Stomach (tissue), 9 donors: ENCODE measurements around the gene PARVB. TPM values are rescaled to one million over a fixed set of nuclear protein-coding genes. Genes with fewer than 3 reads are reported as not detected.

ENCODE experiments used
- DNase-seq, 2 donors: peaks; one replicate each; pipeline versions ENCODE4 v3.0.0 to v3.0.0-alpha.2; 2013 to 2019
- H3K27ac ChIP-seq, 5 donors: fragments of 200-600 bp in 4 of 5; sonication (generic) in 4 of 5; one replicate each; pipeline ENCODE4 v1.5.1; 2013 to 2019; ENCODE audit warnings: mild to moderate bottlenecking in 1 of 5, moderate library complexity in 1 of 5
- H3K27me3 ChIP-seq, 3 donors: fragments of 200-600 bp; sonication (generic); one replicate each; pipeline ENCODE4 v1.5.1; 2017 to 2019; ENCODE audit warnings: mixed run types in 1 of 3
- H3K36me3 ChIP-seq, 4 donors: fragments of 200-600 bp; sonication (generic); 1 replicate in 3 of 4; 2 replicates in 1 of 4; pipeline ENCODE4 v1.5.1; 2016 to 2019
- H3K4me1 ChIP-seq, 4 donors: fragments of 200-600 bp; sonication (generic); one replicate each; pipeline ENCODE4 v1.5.1; 2016 to 2019
- H3K4me3 ChIP-seq, 4 donors: fragments of 200-600 bp; sonication (generic) in 3 of 4; one replicate each; pipeline ENCODE4 v1.5.1; 2016 to 2019; ENCODE audit warnings: mild to moderate bottlenecking in 1 of 4
- H3K9me3 ChIP-seq, 4 donors: fragments of 200-600 bp; sonication (generic); one replicate each; pipeline ENCODE4 v1.5.1; 2016 to 2019
- EP300 ChIP-seq: sonication (generic); formaldehyde crosslinking; IDR thresholded peaks from one replicate; pipeline ENCODE4 v1.6.1; 2017; ENCODE audit warnings: antibody characterized with exemption
- POLR2A ChIP-seq, 4 donors: fragments of 450-650 bp; IDR thresholded peaks; one replicate each; pipeline ENCODE4 v1.6.1; 2016; ENCODE audit warnings: antibody characterized with exemption in 4 of 4, control low read depth in 2 of 4, mild to moderate bottlenecking in 1 of 4, moderate library complexity in 1 of 4
- POLR2AphosphoS5 ChIP-seq, 3 donors: sonication (generic); formaldehyde crosslinking; IDR thresholded peaks; one replicate each; pipeline ENCODE4 v1.6.1; 2016; ENCODE audit warnings: antibody characterized with exemption in 3 of 3
- WGBS, 5 donors: extraction: QIAGEN DNeasy Blood & Tissue Kit in 3 of 5; methylation state at CpG; one replicate each; pipeline versions ENCODE4 v1.1.5 to v1.1.7; 2013 to 2018; 5-methylcytosine and 5-hydroxymethylcytosine counted together
- intact Hi-C: fragments of 100-400 bp; cut with DNase I; formaldehyde crosslinking; loops from one replicate; pipeline ENCODE4 v1.15.1; 2023; ENCODE audit warnings: low total_unique reads
- polyA plus RNA-seq, 3 donors: library from polyadenylated mRNA; stranded (reverse); fragments of 200-250 nt; gene quantifications; one replicate each; pipeline ENCODE4 v1.2.3, GENCODE V29; 2013
- total RNA-seq, 5 donors: library from RNA; depleted of rRNA; stranded (reverse); fragments of >200 nt; gene quantifications; one replicate each; pipeline versions ENCODE4 v1.1.0 to v1.2.3, GENCODE V29; 2014 to 2016
- TF ChIP-seq, protein P1 (sequence below), 7 experiments: fragments of 450-650 bp in 4 of 7; fragments of 200-600 bp in 3 of 7; sonication (generic) in 3 of 7; IDR thresholded peaks; one replicate each; pipeline ENCODE4 v1.5.1; 2016 to 2019; ENCODE audit warnings: antibody characterized with exemption in 7 of 7, control low read depth in 2 of 7, mild to moderate bottlenecking in 1 of 7
- donor health status: healthy with polysubstance abuse.
- donor health status: Bipolar disorder and iron deficiency.
- donor health status: healthy.

Gene PARVB
- total and polyA plus RNA-seq, 8 donors, result 2.9 to 143 (median 19.1) TPM

DNA sequence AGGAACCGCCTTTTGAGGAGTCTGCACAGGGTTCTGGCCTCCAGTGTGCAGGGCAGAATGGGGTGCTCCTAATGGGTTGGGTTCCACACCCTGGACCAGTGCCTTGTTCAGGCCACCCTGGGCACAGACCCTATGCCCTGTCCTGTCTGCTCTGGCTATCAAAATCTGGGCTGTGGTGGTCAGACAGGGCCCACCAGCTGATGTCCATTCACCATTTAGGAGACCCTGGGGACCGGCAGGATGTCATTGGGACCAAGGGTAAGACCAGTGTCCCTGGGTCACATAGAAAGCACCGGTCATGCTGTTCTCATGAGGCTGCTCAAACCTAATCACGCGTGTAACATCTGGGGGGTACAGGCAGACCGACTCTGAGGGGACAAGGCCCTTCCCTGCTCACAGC, 194.0 kb downstream of the PARVB start:
- Histone ChIP-seq H3K4me3 (no peak overlapping the region), H3K36me3 (no peaks in the 10 kb centered on the region), H3K4me1 (no peaks in the 10 kb centered on the region), H3K27me3 (peaks cover 0 to 9% (median 0%) of the 10 kb centered on the region in 3 donors), H3K27ac (no peak overlapping the region), H3K9me3 (peaks cover 0 to 8% (median 1%) of the 10 kb centered on the region in 4 donors)
- TF ChIP-seq EP300 (no peak), POLR2A (IDR thresholded peaks at IDR 0.05) (no peak), POLR2AphosphoS5 (IDR thresholded peaks at IDR 0.05) (no peak)
- TF ChIP-seq, protein P1, sequence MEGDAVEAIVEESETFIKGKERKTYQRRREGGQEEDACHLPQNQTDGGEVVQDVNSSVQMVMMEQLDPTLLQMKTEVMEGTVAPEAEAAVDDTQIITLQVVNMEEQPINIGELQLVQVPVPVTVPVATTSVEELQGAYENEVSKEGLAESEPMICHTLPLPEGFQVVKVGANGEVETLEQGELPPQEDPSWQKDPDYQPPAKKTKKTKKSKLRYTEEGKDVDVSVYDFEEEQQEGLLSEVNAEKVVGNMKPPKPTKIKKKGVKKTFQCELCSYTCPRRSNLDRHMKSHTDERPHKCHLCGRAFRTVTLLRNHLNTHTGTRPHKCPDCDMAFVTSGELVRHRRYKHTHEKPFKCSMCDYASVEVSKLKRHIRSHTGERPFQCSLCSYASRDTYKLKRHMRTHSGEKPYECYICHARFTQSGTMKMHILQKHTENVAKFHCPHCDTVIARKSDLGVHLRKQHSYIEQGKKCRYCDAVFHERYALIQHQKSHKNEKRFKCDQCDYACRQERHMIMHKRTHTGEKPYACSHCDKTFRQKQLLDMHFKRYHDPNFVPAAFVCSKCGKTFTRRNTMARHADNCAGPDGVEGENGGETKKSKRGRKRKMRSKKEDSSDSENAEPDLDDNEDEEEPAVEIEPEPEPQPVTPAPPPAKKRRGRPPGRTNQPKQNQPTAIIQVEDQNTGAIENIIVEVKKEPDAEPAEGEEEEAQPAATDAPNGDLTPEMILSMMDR (IDR thresholded peaks at IDR 0.05), result no peak
- no peak for DNase-seq
- WGBS, 5 donors, result 78 to 94% (median 92%) methylated on average over 6 of the region's 6 CpGs
- intact Hi-C loops, result no loop called here

DNA sequence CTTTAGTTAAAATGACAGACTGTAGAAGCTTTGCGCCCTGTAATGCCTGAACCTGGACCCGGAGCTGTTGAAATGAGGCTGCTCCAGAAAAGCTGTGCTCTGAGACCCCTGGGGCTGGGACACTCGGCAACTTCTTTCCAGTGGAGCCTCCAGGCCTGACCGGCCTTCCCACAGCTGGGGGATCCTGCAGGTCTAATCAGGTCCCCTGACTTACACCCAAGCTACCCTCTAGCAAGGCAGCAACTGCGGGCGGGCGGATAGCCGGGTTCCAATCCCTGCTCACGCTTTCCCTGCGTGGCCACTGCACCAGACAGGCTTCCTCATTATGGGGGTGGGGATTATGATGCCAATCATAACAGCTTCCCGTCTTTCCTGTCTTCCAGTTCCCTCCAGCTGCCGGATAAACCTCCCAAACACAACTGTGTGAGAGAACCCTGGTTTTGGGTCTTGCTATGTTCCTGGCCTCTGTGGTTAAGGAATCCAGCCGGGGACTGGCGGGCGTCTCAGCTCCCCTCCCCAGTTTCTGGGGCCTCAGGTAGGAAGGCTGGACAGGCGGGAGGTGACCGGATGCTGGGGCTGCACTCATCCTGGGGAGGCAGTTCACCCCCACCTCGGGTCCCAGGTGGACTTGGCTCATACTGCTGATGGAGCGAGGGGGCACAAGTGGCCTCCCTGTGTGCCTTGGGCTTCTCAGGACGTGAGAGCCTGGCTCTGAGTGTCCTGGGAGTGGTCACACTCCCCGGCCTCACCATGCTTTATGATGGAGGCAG, 195.2 kb downstream of the PARVB start:
- intact Hi-C loops, result no loop called here
- Histone ChIP-seq H3K4me1 (no peaks in the 10 kb centered on the region), H3K27me3 (peaks cover 0 to 9% (median 0%) of the 10 kb centered on the region in 3 donors), H3K9me3 (peaks cover 0 to 8% (median 1%) of the 10 kb centered on the region in 4 donors), H3K27ac (no peak overlapping the region), H3K36me3 (no peaks in the 10 kb centered on the region), H3K4me3 (no peak overlapping the region)
- DNase-seq, result no peak
- WGBS, 5 donors, result 79 to 91% (median 82%) methylated on average over 11 to 21 of the region's 21 CpGs
- TF ChIP-seq POLR2AphosphoS5 (IDR thresholded peaks at IDR 0.05) (no peak), POLR2A (IDR thresholded peaks at IDR 0.05) (no peak), EP300 (no peak)
- TF ChIP-seq, protein P1 (IDR thresholded peaks at IDR 0.05), result no peak

DNA sequence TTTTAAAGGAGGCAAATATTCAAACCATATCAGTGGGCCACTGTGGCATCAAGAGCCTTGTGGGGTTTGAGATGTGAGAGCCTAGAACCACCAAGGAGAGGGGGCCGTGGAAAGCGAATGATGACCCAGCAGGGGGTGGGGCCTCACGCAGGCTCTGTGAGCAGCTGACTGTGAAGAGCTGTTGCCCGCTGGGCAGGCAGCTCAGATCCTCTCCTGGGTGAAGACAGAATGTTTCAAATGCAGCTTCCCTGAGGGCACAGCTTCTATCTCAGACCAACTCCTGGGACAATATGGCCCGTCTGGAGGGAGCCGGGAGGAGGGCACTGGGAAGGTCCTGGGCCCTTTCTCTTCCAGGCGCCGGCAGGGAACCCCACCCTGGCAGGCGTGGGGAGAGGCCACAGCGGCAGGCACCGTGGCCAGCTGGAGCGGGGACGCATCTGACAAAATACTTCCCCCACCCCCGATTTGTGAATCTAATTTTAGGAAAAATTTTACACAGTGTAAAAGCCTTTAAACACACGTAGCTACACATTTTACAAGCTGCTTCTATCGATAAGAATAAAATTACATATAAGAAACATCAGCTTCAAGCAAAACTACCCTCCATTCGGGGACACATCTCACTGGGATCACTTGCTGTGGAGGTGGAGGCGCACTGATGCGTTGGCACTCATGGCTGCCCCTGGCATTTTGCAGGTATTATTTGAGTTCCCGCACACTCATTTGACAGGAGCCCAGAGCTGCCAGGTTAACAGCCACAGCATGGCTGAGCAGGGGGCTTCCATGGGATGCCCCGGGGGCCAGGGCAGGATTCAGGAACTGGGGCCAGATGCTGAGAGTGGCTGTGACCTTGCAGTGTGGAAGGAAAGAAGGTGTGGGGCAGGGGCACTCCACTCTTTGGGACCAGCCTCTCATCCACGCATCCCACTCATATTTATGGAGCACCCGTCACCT, 196.9 kb downstream of the PARVB start:
- intact Hi-C loops, result no loop called here
- WGBS, 5 donors, result 75 to 84% (median 78%) methylated on average over 22 to 23 of the region's 23 CpGs
- no peak overlapping the region for H3K27ac ChIP-seq
- H3K27me3 ChIP-seq, result peaks cover 0 to 9% (median 2%) of the 10 kb centered on the region in 3 donors
- TF ChIP-seq POLR2A (IDR thresholded peaks at IDR 0.05) (no peak), POLR2AphosphoS5 (IDR thresholded peaks at IDR 0.05) (no peak), EP300 (no peak)
- TF ChIP-seq, protein P1 (IDR thresholded peaks at IDR 0.05), result no peak
- H3K9me3 ChIP-seq, result no peaks in the 10 kb centered on the region
- no peaks in the 10 kb centered on the region for H3K36me3 ChIP-seq
- no peak overlapping the region for H3K4me3 ChIP-seq
- DNase-seq, result no peak
- no peaks in the 10 kb centered on the region for H3K4me1 ChIP-seq

DNA sequence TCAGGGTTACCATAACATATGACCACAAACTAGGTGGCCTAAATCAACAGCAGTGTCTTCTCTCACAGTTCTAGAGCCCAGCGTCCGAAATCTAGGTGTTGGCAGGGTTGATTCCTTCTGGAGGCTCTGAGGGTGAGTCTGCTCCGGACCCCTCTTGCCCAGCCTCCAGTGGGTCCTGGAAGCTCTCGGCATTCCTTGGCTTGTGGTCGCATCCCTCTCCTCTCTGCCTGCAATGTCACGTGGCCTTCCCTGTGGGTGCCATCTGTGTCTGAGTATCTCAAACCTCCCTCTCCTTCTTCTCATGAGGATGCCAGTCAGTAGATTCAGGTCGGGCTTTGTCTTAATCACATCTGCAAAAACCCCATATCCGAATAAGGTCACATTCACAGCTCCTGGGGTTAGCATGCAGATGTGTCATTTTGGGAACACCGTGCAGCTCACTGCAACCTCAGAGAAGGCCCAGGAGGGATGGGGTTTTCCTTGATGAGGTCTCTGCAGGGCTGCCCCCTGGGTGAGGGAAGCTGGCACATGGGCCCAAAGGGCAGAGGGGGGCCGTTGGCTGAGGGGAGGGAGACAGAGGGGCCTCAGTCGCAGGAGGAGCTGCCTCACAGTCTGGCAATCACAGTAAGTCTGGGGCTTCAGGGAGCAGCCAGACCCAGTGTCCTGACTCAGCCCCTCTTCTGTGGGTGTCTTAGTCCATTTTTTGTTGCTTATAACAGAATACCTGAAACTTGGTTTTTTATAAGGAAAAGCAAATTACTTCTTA, 197.8 kb downstream of the PARVB start:
- intact Hi-C loops, result no loop called here
- TF ChIP-seq EP300 (no peak), POLR2A (IDR thresholded peaks at IDR 0.05) (no peak), POLR2AphosphoS5 (IDR thresholded peaks at IDR 0.05) (no peak)
- TF ChIP-seq, protein P1 (IDR thresholded peaks at IDR 0.05), result no peak
- WGBS, 5 donors, result 77 to 93% (median 90%) methylated on average over 9 to 11 of the region's 11 CpGs

More for the DNA sequence above, 197.8 kb downstream of the PARVB start:
- Histone ChIP-seq H3K27ac (no peak overlapping the region), H3K36me3 (no peaks in the 10 kb centered on the region), H3K27me3 (peaks cover 0 to 9% (median 6%) of the 10 kb centered on the region in 3 donors), H3K9me3 (no peaks in the 10 kb centered on the region), H3K4me3 (no peak overlapping the region), H3K4me1 (no peaks in the 10 kb centered on the region)
- no peak for DNase-seq
